NCI-H446 treated with DMSO at 0.1 percent for 48 hours (cell line): Measurements from ENCODE around the gene VSTM4.

ENCODE experiments used
- DNase-seq: peaks from one replicate; lab custom pipeline; 2025; lab: John Stamatoyannopoulos, UW

The VSTM4 gene

GRCh38 chr10:49091450-49092210 lies 23.7 kb downstream of the VSTM4 start:
- DNase-seq: no peak

DNA sequence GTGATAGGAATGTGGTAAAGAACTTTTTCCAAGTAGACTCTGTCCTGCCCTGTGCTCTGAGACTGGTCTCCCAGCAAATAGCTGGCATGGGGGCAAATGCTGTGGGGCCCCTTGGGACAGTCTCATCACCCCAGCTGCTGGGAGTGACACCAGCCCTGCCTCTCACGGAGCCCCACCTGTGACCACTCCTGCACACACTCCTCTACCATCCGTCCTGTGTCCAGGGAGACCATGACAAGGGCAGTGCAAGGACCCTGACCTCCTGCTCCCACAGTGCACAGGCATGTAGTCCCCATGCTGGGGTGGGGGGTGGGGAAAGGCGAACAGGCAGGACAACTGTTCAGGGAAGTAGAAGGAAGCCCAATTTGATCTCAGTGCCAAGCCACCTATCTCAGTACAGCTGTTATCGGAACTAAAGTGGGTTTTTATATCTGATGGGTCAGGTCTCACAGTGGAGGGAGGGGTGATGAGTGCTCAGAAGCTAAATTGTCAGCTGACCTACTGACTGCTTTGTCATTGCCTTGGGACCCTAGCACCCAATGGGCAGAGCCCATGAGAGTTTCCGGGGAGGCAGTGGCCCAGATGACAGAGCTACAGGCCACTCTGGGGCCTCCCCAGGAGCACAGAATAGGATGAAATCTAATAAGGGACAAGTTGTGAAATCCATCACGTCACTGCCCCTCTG lies 24.5 kb downstream of the VSTM4 start:
- DNase-seq: no peak

DNA sequence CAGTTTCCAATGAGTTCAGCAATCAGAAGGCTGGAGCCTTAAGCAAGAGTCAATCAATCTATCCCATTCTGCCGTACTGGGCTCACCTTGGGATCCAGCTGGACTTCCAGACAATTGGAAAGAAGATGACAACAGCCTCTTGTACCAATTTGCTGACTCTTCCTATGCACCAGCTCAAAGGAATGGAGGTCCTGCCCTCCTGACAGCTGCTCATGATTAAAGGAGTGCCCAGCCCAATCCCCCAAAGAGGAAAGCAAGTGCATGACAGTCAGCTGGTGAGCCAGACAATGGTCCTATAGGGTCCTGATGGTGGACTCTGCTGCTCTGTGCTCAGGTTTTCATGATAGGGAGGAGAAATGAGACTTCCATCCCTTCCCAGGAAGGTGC lies 25.1 kb downstream of the VSTM4 start:
- no peak for DNase-seq

DNA sequence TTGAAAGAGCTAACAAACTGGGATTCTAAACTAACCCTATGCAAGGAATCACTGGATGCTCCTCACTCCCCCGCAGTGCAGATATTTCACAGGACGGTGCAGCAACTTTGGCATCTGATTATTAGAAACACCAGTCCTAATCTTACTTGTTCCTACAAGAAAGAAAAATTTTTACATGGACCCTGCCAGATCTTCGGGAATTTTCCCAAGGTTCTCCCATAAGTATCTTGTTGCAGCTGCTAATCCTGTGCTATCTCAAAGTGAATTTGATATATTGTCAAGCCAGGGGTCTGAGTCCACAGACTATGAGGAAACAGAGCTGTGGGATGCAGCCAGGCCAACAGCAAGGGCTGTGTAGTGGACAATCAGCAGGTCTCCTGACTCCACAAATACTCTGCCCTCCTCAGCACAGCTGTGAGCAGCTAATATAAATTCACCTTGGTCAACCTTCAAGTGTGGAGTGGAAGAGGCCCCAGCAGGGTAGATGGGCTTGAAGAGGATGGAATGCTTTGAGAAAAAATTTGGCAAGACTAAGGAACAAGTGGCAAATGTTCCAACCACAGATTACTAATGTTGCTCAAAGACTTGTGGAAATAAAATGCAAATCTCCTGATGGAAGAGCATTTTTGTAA lies 25.6 kb downstream of the VSTM4 start:
- DNase-seq: no peak

GRCh38 chr10:49089152-49089551 lies 26.2 kb downstream of the VSTM4 start:
- no peak for DNase-seq

DNA sequence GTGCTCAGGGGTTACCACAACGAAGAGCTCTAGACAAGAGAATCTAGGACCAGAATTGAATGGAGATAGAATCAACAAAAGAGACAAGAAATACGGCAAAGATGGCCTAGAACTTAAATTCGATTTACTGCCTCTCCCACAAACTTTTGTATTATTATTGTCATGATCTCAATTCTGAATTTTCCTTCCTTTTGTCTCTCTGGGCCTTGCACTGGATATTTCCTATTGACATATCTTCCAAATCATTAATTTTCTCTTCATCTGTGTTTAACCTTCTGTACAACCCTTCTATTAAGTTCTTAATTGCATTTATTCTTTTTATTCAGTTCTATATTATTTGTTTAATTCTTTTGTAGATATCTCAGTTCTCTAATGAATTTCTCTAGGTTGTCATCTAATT lies 28.4 kb downstream of the VSTM4 start:
- no peak for DNase-seq

- DNase-seq: no peak
Measured at GRCh38 chr10:49083261-49083660, 32.1 kb downstream of the VSTM4 start.

- DNase-seq: peak; percentile 38
Measured at GRCh38 chr10:49082766-49083165, 32.6 kb downstream of the VSTM4 start.

DNA sequence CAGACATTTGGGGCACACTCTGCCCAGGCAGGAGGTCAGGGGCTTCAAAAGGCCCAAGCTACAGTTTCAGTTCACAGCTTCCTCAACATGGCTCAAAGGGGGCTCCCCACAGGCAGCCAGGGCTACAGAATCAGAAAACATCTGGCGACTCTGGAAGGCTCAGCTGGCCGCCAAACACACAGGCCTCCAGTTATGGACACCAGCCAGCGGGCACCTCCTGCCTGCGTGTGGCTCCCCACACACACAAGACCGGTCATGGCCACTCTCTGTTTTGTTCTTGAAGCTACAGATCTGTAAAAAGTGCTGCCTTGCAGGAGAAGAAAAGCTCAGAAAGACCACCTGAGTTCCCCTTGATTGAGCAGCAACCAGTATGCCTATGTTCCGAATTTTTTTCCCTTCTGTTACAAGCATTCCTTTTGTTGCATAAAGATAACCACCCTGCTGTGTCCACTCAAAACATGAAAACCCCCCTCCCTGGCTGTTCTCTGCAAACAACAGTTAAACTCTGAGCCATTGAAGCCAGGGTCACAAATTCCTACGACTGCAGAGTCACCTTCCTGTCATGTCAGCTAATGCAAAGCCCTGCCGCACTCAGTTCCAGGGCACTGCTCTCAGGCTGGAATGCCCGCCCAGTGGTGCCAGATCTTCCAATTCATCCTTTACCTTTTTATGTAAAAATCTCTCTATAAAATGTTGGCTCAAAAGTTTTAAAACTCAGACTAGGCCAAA lies 33.6 kb downstream of the VSTM4 start:
- no peak for DNase-seq

GRCh38 chr10:49080965-49081364 lies 34.4 kb downstream of the VSTM4 start:
- DNase-seq: no peak

DNA sequence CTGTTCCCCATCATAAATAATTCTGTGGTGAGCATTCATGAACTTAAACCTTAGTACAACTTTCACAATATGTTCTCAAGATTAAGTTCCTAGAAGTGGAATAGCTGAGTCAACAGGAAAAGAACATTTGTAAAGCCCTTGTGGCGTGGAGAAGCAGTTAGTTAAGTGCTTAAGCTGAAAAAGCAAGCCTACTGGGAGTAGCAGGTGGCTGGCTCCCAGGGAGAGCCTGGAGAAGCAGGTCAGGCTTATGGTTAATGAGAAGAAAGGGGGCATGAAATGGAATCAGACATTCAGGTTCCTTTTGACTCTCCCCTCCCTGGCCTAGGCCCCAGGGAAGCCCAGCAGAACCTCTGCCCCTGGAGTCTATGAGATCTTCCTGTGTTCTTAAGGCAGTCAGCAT lies 35.3 kb downstream of the VSTM4 start:
- no peak for DNase-seq

GRCh38 chr10:49079499-49079898 lies 35.8 kb downstream of the VSTM4 start:
- no peak for DNase-seq

DNA sequence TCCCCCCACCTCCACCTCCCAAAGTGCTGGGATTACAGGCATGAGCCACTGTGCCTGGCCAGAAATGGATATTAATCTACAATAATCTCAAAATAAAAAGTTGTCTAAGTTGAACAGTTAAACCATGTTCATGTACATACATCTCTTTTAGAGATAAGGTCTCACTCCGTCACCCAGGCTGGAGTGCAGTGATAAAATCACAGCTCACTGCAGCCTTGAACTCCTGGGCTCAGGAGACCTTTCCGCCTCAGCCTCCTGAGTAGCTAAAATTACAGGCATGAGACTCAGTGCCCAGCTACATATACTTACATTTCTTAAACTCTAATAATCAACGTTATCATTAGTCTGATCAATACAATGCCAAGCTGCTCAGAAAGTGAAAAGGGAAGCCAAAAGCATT lies 36.2 kb downstream of the VSTM4 start:
- DNase-seq: no peak

DNA sequence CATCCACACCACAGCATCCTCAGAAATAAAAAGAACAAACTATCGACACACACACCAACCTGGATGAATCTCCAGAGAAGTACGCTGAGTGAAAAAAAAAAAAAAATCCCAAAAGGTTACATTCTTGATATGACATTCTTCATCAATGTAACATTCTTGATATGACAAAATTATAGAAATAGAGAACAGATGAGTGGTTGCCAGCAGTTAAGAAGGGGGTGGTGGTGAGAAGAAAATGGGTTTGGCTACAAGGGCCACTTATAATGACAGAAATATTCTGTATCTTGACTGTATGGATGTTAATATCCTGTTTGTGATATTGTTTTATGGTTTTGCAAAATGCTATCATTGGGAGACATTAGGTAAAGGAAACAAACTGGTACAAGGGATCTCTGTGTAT lies 36.9 kb downstream of the VSTM4 start:
- no peak for DNase-seq

DNA sequence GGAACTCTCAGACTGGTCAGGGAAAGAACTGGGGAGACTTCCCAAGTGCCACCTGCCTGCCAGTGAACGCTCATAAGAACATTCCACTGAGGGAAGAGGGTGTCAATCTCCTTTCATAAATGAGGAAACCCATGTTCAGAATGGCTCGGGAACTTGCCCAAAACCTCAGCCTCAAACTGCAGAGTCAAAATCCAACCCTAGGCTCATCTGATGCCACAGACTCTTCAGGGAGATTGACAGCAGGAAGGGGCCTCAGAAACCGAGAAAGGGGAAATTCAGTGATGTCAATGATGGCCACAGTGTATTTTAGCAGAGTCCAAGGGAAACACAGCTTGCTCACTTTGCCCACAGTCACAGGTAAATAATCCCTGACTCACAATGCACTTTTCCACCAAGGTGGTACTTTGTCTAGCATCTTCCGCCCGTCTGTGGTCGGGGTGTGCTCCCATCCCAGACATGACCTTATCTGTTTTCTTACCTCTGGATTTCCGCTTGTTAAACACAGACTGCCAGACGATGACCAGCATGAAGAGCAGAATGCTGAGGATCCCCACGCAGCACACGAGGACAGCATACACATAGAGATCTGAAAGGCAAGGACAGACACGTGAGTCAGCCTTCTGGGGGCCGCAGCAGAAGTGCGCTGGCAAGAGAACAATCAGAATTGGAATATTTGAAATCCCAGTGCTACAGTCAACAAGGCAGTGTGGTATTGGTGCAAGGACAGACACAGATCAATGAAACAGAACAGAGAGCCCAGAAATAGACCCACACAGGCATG lies 38.4 kb downstream of the VSTM4 start:
- DNase-seq: no peak

GRCh38 chr10:49076319-49076718 lies 39.0 kb downstream of the VSTM4 start:
- no peak for DNase-seq

DNA sequence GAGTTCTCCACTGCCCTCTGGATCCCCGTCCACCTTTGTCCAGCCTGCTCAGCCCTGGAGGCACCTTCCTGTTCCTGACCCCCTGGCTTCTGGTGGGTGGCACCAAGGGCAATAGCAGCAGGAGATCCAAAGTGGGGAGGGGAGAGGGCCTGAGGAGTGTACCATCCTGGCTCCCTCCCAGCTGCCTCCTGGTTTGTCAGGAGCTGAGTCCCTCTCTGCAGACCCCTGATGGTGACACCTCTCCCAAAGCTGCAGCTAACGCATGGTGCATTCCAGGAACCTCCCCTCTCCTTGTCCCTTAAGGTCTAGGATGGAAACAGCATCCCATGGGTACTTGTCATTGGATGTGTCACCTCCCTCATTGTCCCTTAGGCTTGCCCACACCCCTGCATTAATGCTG lies 39.6 kb downstream of the VSTM4 start:
- no peak for DNase-seq

- no peak for DNase-seq
Measured at GRCh38 chr10:49074836-49075682, 40.3 kb downstream of the VSTM4 start.

- no peak for DNase-seq
Measured at GRCh38 chr10:49072166-49072885, 43.0 kb downstream of the VSTM4 start.

GRCh38 chr10:49071160-49071761 lies 44.1 kb downstream of the VSTM4 start:
- peak; percentile 52 for DNase-seq
